IMR-90 (cell line): ENCODE measurements around the gene SLC44A2. TPM values are rescaled to one million over a fixed set of nuclear protein-coding genes. Genes with fewer than 3 reads are reported as not detected.

Source experiments
- ATAC-seq: fragments of 200-7000 bp; cut with Tn5 transposase; 2 replicates; pipeline ENCODE4 v1.9.1; 2020; ENCODE audit warnings: low read depth, mild to moderate bottlenecking, moderate library complexity
- BruUV-seq: library from RNA; stranded (reverse); fragments of 400-500 nt; replicated peaks from 2 replicates; lab custom pipeline; 2021; lab: Mats Ljungman, UMichigan
- CTCF ChIA-PET: fragments of 300-600 bp; formaldehyde crosslinking; extraction: SDS; loops from one replicate; lab custom pipeline; 2021; ENCODE audit warnings: antibody characterized with exemption; lab: Yijun Ruan, JAX
- POLR2A ChIA-PET: fragments of 300-600 bp; sonication (Branson Sonifier 250); formaldehyde crosslinking; loops from one replicate; lab custom pipeline; 2022; ENCODE audit warnings: antibody characterized with exemption; ENCODE audit not compliant: unreplicated experiment; lab: Charles Lee
- DNase-seq: peaks from one replicate; pipeline ENCODE4 v3.0.0; 2013
- H2AFZ ChIP-seq: replicated peaks from 2 replicates; pipeline ENCODE3; 2013; ENCODE audit warnings: low read length, mild to moderate bottlenecking; ENCODE audit not compliant: poor library complexity
- H2AK5ac ChIP-seq: 2 replicates; pipeline ENCODE4 v1.6.1; 2013; ENCODE audit warnings: low read depth, low read length, inconsistent platforms
- H2AK9ac ChIP-seq: replicated peaks from 2 replicates; pipeline ENCODE3; 2013; ENCODE audit warnings: mild to moderate bottlenecking, low read depth, low read length, moderate library complexity; ENCODE audit not compliant: poor library complexity
- H2BK120ac ChIP-seq: 2 replicates; pipeline ENCODE4 v1.6.1; 2013; ENCODE audit warnings: low read depth, low read length, inconsistent platforms
- H2BK15ac ChIP-seq: 3 replicates; pipeline ENCODE4 v1.6.1; 2013; ENCODE audit warnings: low read depth, low read length, inconsistent platforms
- H2BK20ac ChIP-seq: 2 replicates; pipeline ENCODE4 v1.6.1; 2013; ENCODE audit warnings: low read depth, mild to moderate bottlenecking, inconsistent platforms, low read length, moderate library complexity
- H2BK5ac ChIP-seq: 2 replicates; pipeline ENCODE4 v1.6.1; 2013; ENCODE audit warnings: mild to moderate bottlenecking, low read depth, low read length, inconsistent platforms; ENCODE audit not compliant: poor library complexity, severe bottlenecking
- H3K14ac ChIP-seq: replicated peaks from 2 replicates; pipeline ENCODE4 v1.6.1; 2013; ENCODE audit warnings: low read depth, low read length, inconsistent platforms
- H3K18ac ChIP-seq: 2 replicates; pipeline ENCODE4 v1.6.1; 2013; ENCODE audit warnings: low read depth, low read length, control low read depth
- H3K23ac ChIP-seq: 2 replicates; pipeline ENCODE4 v1.6.1; 2013; ENCODE audit warnings: low read depth, low read length, inconsistent platforms
- H3K27ac ChIP-seq: 2 replicates; pipeline ENCODE4 v1.5.1; 2013; ENCODE audit warnings: mild to moderate bottlenecking, control low read depth, low read length; ENCODE audit not compliant: insufficient read depth
- H3K27me3 ChIP-seq: 2 replicates; pipeline ENCODE4 v1.6.1; 2013; ENCODE audit warnings: low read length; ENCODE audit not compliant: control insufficient read depth, insufficient read depth
- H3K36me3 ChIP-seq: 2 replicates; pipeline ENCODE4 v1.6.1; 2013; ENCODE audit warnings: low read length, mixed read lengths; ENCODE audit not compliant: control insufficient read depth, insufficient read depth
- H3K4ac ChIP-seq: 2 replicates; pipeline ENCODE4 v1.6.1; 2013; ENCODE audit warnings: low read depth, low read length, inconsistent platforms
- H3K4me1 ChIP-seq: 2 replicates; pipeline ENCODE4 v1.6.1; 2013; ENCODE audit warnings: low read length, mixed read lengths; ENCODE audit not compliant: control insufficient read depth, insufficient read depth
- H3K4me2 ChIP-seq: 2 replicates; pipeline ENCODE4 v1.6.1; 2013; ENCODE audit warnings: low read depth, mild to moderate bottlenecking, control low read depth, low read length, moderate library complexity
- H3K4me3 ChIP-seq: 2 replicates; pipeline ENCODE4 v1.5.1; 2013; ENCODE audit warnings: low read depth, mild to moderate bottlenecking, control low read depth, low read length, moderate library complexity; ENCODE audit not compliant: insufficient read depth
- H3K56ac ChIP-seq: 2 replicates; pipeline ENCODE4 v1.6.1; 2013; ENCODE audit warnings: low read length, inconsistent platforms; ENCODE audit not compliant: insufficient read depth; ENCODE audit errors: extremely low read depth
- H3K79me1 ChIP-seq, 2 experiments: 2 replicates each; pipeline ENCODE4 v1.6.1; 2013; ENCODE audit warnings: low read length in 2 of 2, inconsistent platforms in 1 of 2, low read depth in 1 of 2
- H3K9ac ChIP-seq: 2 replicates; pipeline ENCODE4 v1.6.1; 2013; ENCODE audit warnings: low read depth, low read length, control low read depth
- H3K9me1 ChIP-seq: 2 replicates; pipeline ENCODE4 v1.6.1; 2013; ENCODE audit warnings: low read length, inconsistent platforms; ENCODE audit not compliant: insufficient read depth
- H3K9me3 ChIP-seq: 2 replicates; pipeline ENCODE4 v1.6.1; 2013; ENCODE audit warnings: low read length; ENCODE audit not compliant: control insufficient read depth, insufficient read depth
- H4K20me1 ChIP-seq: 2 replicates; pipeline ENCODE4 v1.6.1; 2013; ENCODE audit warnings: low read length, inconsistent platforms; ENCODE audit not compliant: insufficient read depth
- H4K5ac ChIP-seq: 2 replicates; pipeline ENCODE4 v1.6.1; 2013; ENCODE audit warnings: mild to moderate bottlenecking, low read depth, low read length, control low read depth
- H4K8ac ChIP-seq, 2 experiments: 2 replicates each; pipeline ENCODE4 v1.6.1; 2013; ENCODE audit warnings: low read depth in 2 of 2, low read length in 2 of 2, control low read depth in 1 of 2, inconsistent platforms in 1 of 2
- H4K91ac ChIP-seq: 2 replicates; pipeline ENCODE4 v1.6.1; 2013; ENCODE audit warnings: low read depth, low read length, inconsistent platforms; ENCODE audit not compliant: insufficient read depth
- BHLHE40 ChIP-seq: fragments of 150-350 bp; IDR thresholded peaks from 2 replicates; pipeline ENCODE4 v1.6.1; 2016; ENCODE audit warnings: mild to moderate bottlenecking, low read depth, low read length
- ELK1 ChIP-seq: fragments of 150-350 bp; IDR thresholded peaks from 2 replicates; pipeline ENCODE4 v1.6.1; 2016; ENCODE audit warnings: low read depth, mild to moderate bottlenecking, low read length, moderate library complexity, borderline replicate concordance
- FOS ChIP-seq: fragments of 150-350 bp; IDR thresholded peaks from 2 replicates; pipeline ENCODE4 v1.6.1; 2016; ENCODE audit warnings: low read depth, low read length
- MAZ ChIP-seq: IDR thresholded peaks from 2 replicates; pipeline ENCODE4 v1.6.1; 2012; ENCODE audit warnings: low read depth, mild to moderate bottlenecking, low read length, improper control_type of control experiment, moderate library complexity, borderline replicate concordance
- NFE2L2 ChIP-seq: fragments of 150-350 bp; IDR thresholded peaks from 2 replicates; pipeline ENCODE4 v1.6.1; 2016; ENCODE audit warnings: low read depth, mild to moderate bottlenecking, low read length
- POLR2A ChIP-seq: IDR thresholded peaks from 2 replicates; pipeline ENCODE4 v1.6.1; 2012; ENCODE audit warnings: mild to moderate bottlenecking, low read depth, low read length
- RAD21 ChIP-seq: IDR thresholded peaks from 2 replicates; pipeline ENCODE4 v1.6.1; 2012; ENCODE audit warnings: low read length, improper control_type of control experiment
- RCOR1 ChIP-seq: IDR thresholded peaks from 2 replicates; pipeline ENCODE4 v1.6.1; 2012; ENCODE audit warnings: mild to moderate bottlenecking, low read length, improper control_type of control experiment; ENCODE audit not compliant: insufficient replicate concordance
- WGBS, 2 experiments: methylation state at CpG; one replicate each; pipeline versions ENCODE4 v1.1.5 to v1.1.7; 2013; ENCODE audit warnings: missing lambda C conversion rate in 2 of 2; ENCODE audit not compliant: insufficient read length in 1 of 2; ENCODE audit errors: extremely low coverage in 2 of 2; 5-methylcytosine and 5-hydroxymethylcytosine counted together
- dilution Hi-C: fragments of 300-500 bp; cut with HindIII; formaldehyde crosslinking; loops from one replicate; pipeline ENCODE4 v1.14.3; 2018; ENCODE audit warnings: low sequenced_read_pairs; ENCODE audit not compliant: unreplicated experiment
- in situ Hi-C: fragments of 300-500 bp; cut with MboI; formaldehyde crosslinking; loops from 3 replicates; pipeline ENCODE4 v1.14.3; 2019; ENCODE audit warnings: low sequenced_read_pairs, inconsistent platforms, mixed read lengths
- intact Hi-C: fragments of 100-400 bp; cut with micrococcal nuclease; formaldehyde crosslinking; loops from 2 replicates; pipeline ENCODE4 v1.10.0; 2022
- polyA plus RNA-seq, 3 experiments: library from polyadenylated mRNA; depleted of rRNA; stranded (reverse); fragments of >200 nt; gene quantifications; 2 replicates each; pipeline ENCODE4 v1.2.3, GENCODE V29; 2012; ENCODE audit warnings: low replicate concordance in 1 of 3
- total RNA-seq: library from RNA; depleted of rRNA; stranded (reverse); fragments of >200 nt; gene quantifications from 2 replicates; pipeline ENCODE4 v1.2.3, GENCODE V29; 2012
- TF ChIP-seq, protein P1 (sequence below): conservative IDR thresholded peaks from 2 replicates; pipeline ENCODE4 v1.5.1; 2012; ENCODE audit warnings: mild to moderate bottlenecking, low read depth, low read length, improper control_type of control experiment

Gene SLC44A2
- total and polyA plus RNA-seq, 2 of the 4 experiments (the other 2 are of a cell fraction) = 28.5 to 62.9 TPM

GRCh38 chr19:10679743-10680142 lies 54.4 kb downstream of the SLC44A2 start:
- Histone ChIP-seq H3K27me3 (no peaks in the 10 kb centered on the region), H3K36me3 (peaks cover 84% of the 10 kb centered on the region), H3K56ac (no peak overlapping the region), H3K4me3 (no peak overlapping the region), H2AFZ (no peak overlapping the region), H4K20me1 (peaks cover 78% of the 10 kb centered on the region), H3K9me1 (no peaks in the 10 kb centered on the region), H4K8ac (no peak overlapping the region), H2BK20ac (no peak overlapping the region), H3K4ac (no peak overlapping the region), H4K91ac (no peak overlapping the region), H2AK5ac (no peak overlapping the region), H3K23ac (no peak overlapping the region), H2BK15ac (no peak overlapping the region), H3K4me2 (no peak overlapping the region), H4K5ac (no peak overlapping the region), H3K4me1 (no peaks in the 10 kb centered on the region), H2BK5ac (no peak overlapping the region), H3K14ac (no peak overlapping the region), H3K9me3 (no peaks in the 10 kb centered on the region), H2AK9ac (no peak overlapping the region), H2BK120ac (no peak overlapping the region), H3K79me1 (peaks cover 58 to 73% of the 10 kb centered on the region in 2 experiments), H3K18ac (no peak overlapping the region), H3K9ac (no peak overlapping the region), H3K27ac (no peak overlapping the region)
- ATAC-seq (no peak), DNase-seq (no peak)
- POLR2A ChIA-PET = no interaction called here
- intact Hi-C loops (no loop called here), dilution Hi-C loops (no loop called here), in situ Hi-C loops (no loop called here)
- 95% methylated on average over 12 of the region's 18 CpGs; no CpG with 5 or more reads in 1 of the 2 experiments for WGBS, 2 experiments
- no TSS peak for BruUV-seq
- CTCF ChIA-PET = no interaction called here
- TF ChIP-seq ELK1 (no peak), MAZ (no peak), POLR2A (no peak), BHLHE40 (no peak), RAD21 (no peak), FOS (no peak), NFE2L2 (no peak), RCOR1 (no peak)
- TF ChIP-seq, protein P1, sequence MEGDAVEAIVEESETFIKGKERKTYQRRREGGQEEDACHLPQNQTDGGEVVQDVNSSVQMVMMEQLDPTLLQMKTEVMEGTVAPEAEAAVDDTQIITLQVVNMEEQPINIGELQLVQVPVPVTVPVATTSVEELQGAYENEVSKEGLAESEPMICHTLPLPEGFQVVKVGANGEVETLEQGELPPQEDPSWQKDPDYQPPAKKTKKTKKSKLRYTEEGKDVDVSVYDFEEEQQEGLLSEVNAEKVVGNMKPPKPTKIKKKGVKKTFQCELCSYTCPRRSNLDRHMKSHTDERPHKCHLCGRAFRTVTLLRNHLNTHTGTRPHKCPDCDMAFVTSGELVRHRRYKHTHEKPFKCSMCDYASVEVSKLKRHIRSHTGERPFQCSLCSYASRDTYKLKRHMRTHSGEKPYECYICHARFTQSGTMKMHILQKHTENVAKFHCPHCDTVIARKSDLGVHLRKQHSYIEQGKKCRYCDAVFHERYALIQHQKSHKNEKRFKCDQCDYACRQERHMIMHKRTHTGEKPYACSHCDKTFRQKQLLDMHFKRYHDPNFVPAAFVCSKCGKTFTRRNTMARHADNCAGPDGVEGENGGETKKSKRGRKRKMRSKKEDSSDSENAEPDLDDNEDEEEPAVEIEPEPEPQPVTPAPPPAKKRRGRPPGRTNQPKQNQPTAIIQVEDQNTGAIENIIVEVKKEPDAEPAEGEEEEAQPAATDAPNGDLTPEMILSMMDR = no peak
